Left lung (tissue), 10 donors: ENCODE data around the gene SIGLEC7. TPM values are rescaled to one million over a fixed set of nuclear protein-coding genes. Genes with fewer than 3 reads are reported as not detected.

Source experiments
- ATAC-seq: fragments of 200-7000 bp; cut with Tn5 transposase; one replicate; pipeline ENCODE4 v1.9.1; 2020; ENCODE audit warnings: moderate library complexity
- DNase-seq, 4 donors: peaks; one replicate each; pipeline ENCODE4 v3.0.0-alpha.2; 2013 to 2020
- H3K27ac ChIP-seq, 2 donors: fragments of 200-600 bp; sonication (generic) in 1 of 2; one replicate each; pipeline versions ENCODE4 v1.5.0 to v1.8.0; 2020 to 2021
- H3K27me3 ChIP-seq, 2 donors: fragments of 200-600 bp; sonication (generic) in 1 of 2; one replicate each; pipeline versions ENCODE4 v1.5.0 to v1.8.0; 2020 to 2021
- H3K36me3 ChIP-seq, 2 donors: fragments of 200-600 bp; sonication (generic) in 1 of 2; one replicate each; pipeline versions ENCODE4 v1.5.0 to v1.8.0; 2020 to 2021
- H3K4me1 ChIP-seq, 2 donors: fragments of 200-600 bp; one replicate each; pipeline ENCODE4 v1.8.0; 2021
- H3K4me3 ChIP-seq, 2 donors: fragments of 200-600 bp; sonication (generic) in 1 of 2; one replicate each; pipeline versions ENCODE4 v1.5.0 to v1.8.0; 2020 to 2021; ENCODE audit warnings: mild to moderate bottlenecking in 1 of 2
- H3K9me3 ChIP-seq, 2 donors: fragments of 200-600 bp; sonication (generic) in 1 of 2; one replicate each; pipeline versions ENCODE4 v1.5.0 to v1.8.0; 2020 to 2021
- CTCF ChIP-seq, 2 donors: fragments of 200-600 bp; sonication (generic) in 1 of 2; IDR thresholded peaks; one replicate each; pipeline versions ENCODE4 v1.5.0 to v1.8.0; 2021; ENCODE audit warnings: antibody characterized with exemption in 2 of 2
- intact Hi-C, 2 donors: fragments of 100-400 bp; cut with DNase I; formaldehyde crosslinking; loops; one replicate each; pipeline versions ENCODE4 v1.11.2 to v1.14.2; 2022
- polyA plus RNA-seq, 6 donors: library from polyadenylated mRNA; unstranded; fragments of 120-200 nt; gene quantifications; one replicate each; pipeline ENCODE4 v1.2.1, GENCODE V29; 2013; ENCODE audit not compliant: insufficient read length in 6 of 6
- total RNA-seq, 2 donors: library from RNA; stranded (reverse); fragmentation: NEBNext Ultra II Directional; extraction: Animal tissue kit (Norgen Biotek cat#: 25700); gene quantifications; one replicate each; pipeline ENCODE4 v1.2.1, GENCODE V29; 2021
- donor health status: DM: no; HTN: yes; CAD: no.
- donor health status: DM: no; HTN: no; CAD: no.

Gene SIGLEC7
- total and polyA plus RNA-seq, 8 donors = 0.63 to 10.4 (median 0.78) TPM

- ATAC-seq (no peak), DNase-seq (no peak)
- no peak for TF ChIP-seq CTCF (IDR thresholded peaks at IDR 0.05)
- Histone ChIP-seq H3K4me1 (peaks cover 0 to 47% of the 10 kb centered on the region in 2 donors), H3K27me3 (peaks cover 0 to 17% of the 10 kb centered on the region in 2 donors), H3K4me3 (no peak overlapping the region), H3K27ac (peak overlapping the region in 1 of 2 donors; percentile 39), H3K9me3 (no peaks in the 10 kb centered on the region), H3K36me3 (no peaks in the 10 kb centered on the region)
- intact Hi-C loops = no loop called here
Observed at GRCh38 chr19:51147663-51148062, 5.6 kb downstream of the SIGLEC7 start.

- DNase-seq (no peak), ATAC-seq (no peak)
- peak overlapping the region in 1 of 2 donors; percentile 39 for H3K27ac ChIP-seq
- no peaks in the 10 kb centered on the region for H3K9me3 ChIP-seq
- H3K36me3 ChIP-seq = no peaks in the 10 kb centered on the region
- H3K27me3 ChIP-seq = peaks cover 0 to 17% of the 10 kb centered on the region in 2 donors
- intact Hi-C loops = no loop called here
- TF ChIP-seq CTCF (IDR thresholded peaks at IDR 0.05) = no peak
- no peak overlapping the region for H3K4me3 ChIP-seq
- H3K4me1 ChIP-seq = peaks cover 0 to 40% of the 10 kb centered on the region in 2 donors
Observed at GRCh38 chr19:51148580-51148979, 6.5 kb downstream of the SIGLEC7 start.

GRCh38 chr19:51150627-51151026 lies 8.5 kb downstream of the SIGLEC7 start:
- no peak for ATAC-seq
- Histone ChIP-seq H3K36me3 (peaks cover 0 to 4% of the 10 kb centered on the region in 2 donors), H3K27ac (no peak overlapping the region), H3K27me3 (peaks cover 0 to 25% of the 10 kb centered on the region in 2 donors), H3K4me1 (peaks cover 0 to 23% of the 10 kb centered on the region in 2 donors), H3K4me3 (no peak overlapping the region), H3K9me3 (no peaks in the 10 kb centered on the region)
- DNase-seq = no peak
- TF ChIP-seq CTCF (IDR thresholded peaks at IDR 0.05) = no peak
- intact Hi-C loops = no loop called here

- ATAC-seq (no peak), DNase-seq (no peak)
- Histone ChIP-seq H3K27ac (no peak overlapping the region), H3K36me3 (peaks cover 0 to 4% of the 10 kb centered on the region in 2 donors), H3K4me1 (peaks cover 0 to 8% of the 10 kb centered on the region in 2 donors), H3K9me3 (no peaks in the 10 kb centered on the region), H3K27me3 (peaks cover 0 to 31% of the 10 kb centered on the region in 2 donors), H3K4me3 (no peak overlapping the region)
- TF ChIP-seq CTCF (IDR thresholded peaks at IDR 0.05) = no peak
- intact Hi-C loops = no loop called here
Observed at GRCh38 chr19:51156710-51157109, 14.6 kb downstream of the SIGLEC7 start.

GRCh38 chr19:51157265-51157664 lies 15.2 kb downstream of the SIGLEC7 start:
- H3K27me3 ChIP-seq = peaks cover 0 to 31% of the 10 kb centered on the region in 2 donors
- no peak overlapping the region for H3K27ac ChIP-seq
- intact Hi-C loops = no loop called here
- no peak for TF ChIP-seq CTCF (IDR thresholded peaks at IDR 0.05)
- no peaks in the 10 kb centered on the region for H3K9me3 ChIP-seq
- peaks cover 0 to 4% of the 10 kb centered on the region in 2 donors for H3K36me3 ChIP-seq
- no peak overlapping the region for H3K4me3 ChIP-seq
- peaks cover 0 to 8% of the 10 kb centered on the region in 2 donors for H3K4me1 ChIP-seq
- DNase-seq (no peak), ATAC-seq (no peak)
